Kidney epithelial cell (primary cell): Measurements from ENCODE around the gene ARHGEF9. TPM values are rescaled to one million over a fixed set of nuclear protein-coding genes. Genes with fewer than 3 reads are reported as not detected.
"Not testable (repeated sequence)": the region's sequence is repeated elsewhere in the genome, so short reads cannot be mapped to it uniquely, and the experiment has no call there.

Source experiments
- DNase-seq: peaks from one replicate; pipeline ENCODE4 v3.0.0-alpha.2; 2010; ENCODE audit warnings: low read depth
- H3K27me3 ChIP-seq: 2 replicates; pipeline ENCODE4 v1.6.0; 2011; ENCODE audit warnings: low read length; ENCODE audit not compliant: control insufficient read depth, insufficient read depth
- H3K36me3 ChIP-seq: 2 replicates; pipeline ENCODE4 v1.5.1; 2011; ENCODE audit warnings: low read length; ENCODE audit not compliant: control insufficient read depth, insufficient read depth
- H3K4me3 ChIP-seq: 2 replicates; pipeline ENCODE4 v1.5.1; 2011; ENCODE audit warnings: low read depth, mild to moderate bottlenecking, control low read depth, low read length
- CTCF ChIP-seq: IDR thresholded peaks from 2 replicates; pipeline ENCODE4 v1.5.1; 2011; ENCODE audit warnings: mild to moderate bottlenecking, moderate library complexity, low read length, control low read depth, inconsistent platforms; ENCODE audit not compliant: insufficient read depth, poor library complexity, severe bottlenecking
- total RNA-seq: library from RNA; depleted of rRNA; stranded (reverse); fragments of >200 nt; gene quantifications from 2 replicates; pipeline ENCODE4 v1.2.3, GENCODE V29; 2015

ARHGEF9 gene
- total RNA-seq, result 14.4 and 15.4 TPM in 2 replicates

GRCh38 chrX:63784902-63785707 lies at the start of gene ARHGEF9:
Gene ARHGEF9 (minus strand): TSS chrX:63785214. CDS start chrX:63785145, 69 bp downstream.
- Histone ChIP-seq H3K36me3 (no peaks in the 10 kb centered on the region), H3K27me3 (no peaks in the 10 kb centered on the region), H3K4me3 (peak within 1 kb of the TSS; percentile 38)
- no peak for DNase-seq
- no peak for TF ChIP-seq CTCF

- not testable (repeated sequence) for H3K27me3 ChIP-seq, DNase-seq, H3K36me3 ChIP-seq, H3K4me3 ChIP-seq
Observed at GRCh38 chrX:63825446-63825845, 40.4 kb upstream of the ARHGEF9 start.

- Histone ChIP-seq H3K36me3 (no peaks in the 10 kb centered on the region), H3K4me3 (no peak overlapping the region), H3K27me3 (no peaks in the 10 kb centered on the region)
- no peak for TF ChIP-seq CTCF
- DNase-seq, result no peak
Observed at GRCh38 chrX:63818156-63818555, 33.1 kb upstream of the ARHGEF9 start.

GRCh38 chrX:63817696-63818095 lies 32.7 kb upstream of the ARHGEF9 start:
- no peak for TF ChIP-seq CTCF
- no peak overlapping the region for H3K4me3 ChIP-seq
- H3K27me3 ChIP-seq, result no peaks in the 10 kb centered on the region
- H3K36me3 ChIP-seq, result no peaks in the 10 kb centered on the region
- DNase-seq, result no peak

- TF ChIP-seq CTCF, result no peak
- DNase-seq, result no peak
Observed at GRCh38 chrX:63812823-63813222, 27.8 kb upstream of the ARHGEF9 start.

GRCh38 chrX:63810746-63811145 lies 25.7 kb upstream of the ARHGEF9 start:
- H3K36me3 ChIP-seq, result no peaks in the 10 kb centered on the region
- no peak for DNase-seq
- no peaks in the 10 kb centered on the region for H3K27me3 ChIP-seq
- no peak for TF ChIP-seq CTCF
- H3K4me3 ChIP-seq, result no peak overlapping the region

More at GRCh38 chrX:63812823-63813222, 27.8 kb upstream of the ARHGEF9 start:
- Histone ChIP-seq H3K4me3 (no peak overlapping the region), H3K36me3 (no peaks in the 10 kb centered on the region), H3K27me3 (no peaks in the 10 kb centered on the region)
